T-helper 17 cell (primary cell): ENCODE data around the gene ADCK2. TPM values are rescaled to one million over a fixed set of nuclear protein-coding genes. Genes with fewer than 3 reads are reported as not detected.
"Not testable (repeated sequence)": the region's sequence is repeated elsewhere in the genome, so short reads cannot be mapped to it uniquely, and the experiment has no call there.

Experiments used
- ATAC-seq: fragments of 150-1000 bp; cut with Tn5 transposase; 2 replicates; pipeline ENCODE4 v1.10.0; 2021; ENCODE audit warnings: mild to moderate bottlenecking, moderate library complexity
- DNase-seq, 3 donors: peaks; one replicate each; pipeline versions ENCODE4 v3.0.0 to v3.0.0-alpha.2; 2020 to 2021
- H3K9me3 ChIP-seq: one replicate; pipeline ENCODE4 v1.7.0; 2013; ENCODE audit warnings: low read length, mild to moderate bottlenecking; ENCODE audit not compliant: control insufficient read depth, poor library complexity, severe bottlenecking
- H3K27ac Mint-ChIP-seq: one replicate; pipeline ENCODE4 v1.8.0; 2022; ENCODE audit warnings: mild to moderate bottlenecking, moderate library complexity, mixed read lengths
- H3K27me3 Mint-ChIP-seq: one replicate; pipeline ENCODE4 v1.8.0; 2022; ENCODE audit warnings: mixed read lengths
- H3K36me3 Mint-ChIP-seq: one replicate; pipeline ENCODE4 v1.8.0; 2022; ENCODE audit warnings: low read depth, mixed read lengths
- H3K4me1 Mint-ChIP-seq: one replicate; pipeline ENCODE4 v1.8.0; 2022; ENCODE audit warnings: mild to moderate bottlenecking, mixed read lengths
- H3K4me3 Mint-ChIP-seq: one replicate; pipeline ENCODE4 v1.8.0; 2022; ENCODE audit warnings: mild to moderate bottlenecking, moderate library complexity, mixed read lengths
- total RNA-seq, 4 donors: library from RNA in 2 of 4; stranded (reverse) in 2 of 4; gene quantifications; one replicate each; pipeline ENCODE4 v1.2.3 and lab custom pipeline; 2022 to 2026

Gene ADCK2
- total RNA-seq, 2 donors from 2014 or later: 12.7 to 17.9 TPM

DNA sequence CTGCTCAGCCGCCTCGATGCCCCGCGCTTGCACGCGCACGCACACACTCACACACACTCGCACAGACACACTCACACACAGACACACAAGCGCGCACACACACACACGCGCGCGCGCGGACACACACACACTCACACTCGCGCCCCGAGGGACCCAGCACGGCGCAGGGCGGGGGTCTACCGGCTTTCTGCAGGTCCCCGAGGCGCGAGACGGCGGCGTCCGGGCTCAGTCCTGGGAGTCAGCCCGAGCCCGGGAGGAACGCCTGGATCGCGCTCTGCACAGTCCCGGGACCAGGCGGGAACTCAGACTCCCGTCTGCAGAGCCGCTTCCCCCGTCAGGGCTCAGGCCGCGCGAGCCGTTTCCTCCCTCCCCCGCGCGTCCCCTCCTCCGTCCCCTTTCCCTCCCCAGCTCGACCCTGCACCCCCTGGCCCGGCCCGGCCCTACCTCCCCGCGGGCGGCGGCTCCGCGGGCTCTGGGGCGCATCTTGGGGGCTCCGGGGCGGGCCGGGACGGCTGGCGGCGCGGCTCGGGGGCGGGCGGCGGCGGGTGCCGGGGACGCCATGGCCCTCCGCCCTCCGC lies 32.6 kb upstream of the ADCK2 start:
- Mint-ChIP-seq H3K4me3 (peak overlapping the region; percentile 91), H3K27ac (no peak overlapping the region), H3K36me3 (peaks cover 15% of the 10 kb centered on the region), H3K27me3 (peaks cover 65% of the 10 kb centered on the region), H3K4me1 (peaks cover 17% of the 10 kb centered on the region)
- no peaks in the 10 kb centered on the region for H3K9me3 ChIP-seq
- ATAC-seq (peak; percentile 26), DNase-seq (no peak)

DNA sequence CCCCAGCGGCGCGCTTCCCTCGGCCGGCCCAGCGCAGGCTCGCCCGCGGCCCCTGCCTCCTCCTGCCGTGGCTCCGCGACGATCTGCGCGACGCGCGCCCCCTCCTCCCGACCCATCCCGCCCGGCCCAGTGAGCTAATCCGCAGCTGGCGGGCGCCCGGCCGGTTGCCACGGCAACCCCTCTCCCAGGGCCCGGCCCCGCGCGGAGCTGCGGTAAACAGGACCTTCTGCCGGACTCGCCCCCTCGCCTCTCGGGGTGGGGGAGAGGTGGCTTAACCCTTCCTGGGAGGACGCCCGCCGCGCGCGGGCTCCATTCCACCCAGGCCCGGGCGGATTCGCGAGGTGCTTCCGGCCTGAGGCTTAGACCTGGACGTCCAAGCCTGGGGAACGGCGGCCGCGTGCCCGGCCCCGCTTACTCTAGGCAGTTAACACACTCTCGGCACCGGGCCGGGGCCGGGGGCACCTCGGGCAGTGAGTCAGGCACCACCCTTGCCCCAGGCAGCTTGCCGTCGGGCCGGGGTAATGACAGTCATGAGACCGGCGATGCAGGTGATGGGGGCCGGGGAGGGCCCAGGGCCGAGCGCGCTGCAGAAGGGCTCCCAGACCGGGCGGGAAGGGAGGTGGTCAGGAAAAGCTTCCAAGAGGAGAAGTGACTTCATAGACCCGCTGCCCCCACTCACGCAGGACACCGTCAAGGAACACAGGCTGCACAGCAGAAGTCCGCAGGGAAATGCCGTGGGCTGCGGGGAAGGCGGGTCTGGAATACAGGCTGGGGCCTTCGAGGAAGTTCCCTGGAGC lies 31.8 kb upstream of the ADCK2 start, which contains the start of gene DENND2A:
TSS of gene DENND2A (minus strand) at position 87 of the 797 bp plus-strand sequence. CDS start 38,416 bp downstream, outside the sequence.
- H3K4me1 Mint-ChIP-seq: peaks cover 17% of the 10 kb centered on the region
- peak; percentile 15 for ATAC-seq
- H3K27ac Mint-ChIP-seq: no peak within 1 kb of the TSS
- peak within 1 kb of the TSS; percentile 91 for H3K4me3 Mint-ChIP-seq
- H3K9me3 ChIP-seq: no peaks in the 10 kb centered on the region
- peaks cover 60% of the 10 kb centered on the region for H3K27me3 Mint-ChIP-seq
- DNase-seq: no peak
- peaks cover 15% of the 10 kb centered on the region for H3K36me3 Mint-ChIP-seq

DNA sequence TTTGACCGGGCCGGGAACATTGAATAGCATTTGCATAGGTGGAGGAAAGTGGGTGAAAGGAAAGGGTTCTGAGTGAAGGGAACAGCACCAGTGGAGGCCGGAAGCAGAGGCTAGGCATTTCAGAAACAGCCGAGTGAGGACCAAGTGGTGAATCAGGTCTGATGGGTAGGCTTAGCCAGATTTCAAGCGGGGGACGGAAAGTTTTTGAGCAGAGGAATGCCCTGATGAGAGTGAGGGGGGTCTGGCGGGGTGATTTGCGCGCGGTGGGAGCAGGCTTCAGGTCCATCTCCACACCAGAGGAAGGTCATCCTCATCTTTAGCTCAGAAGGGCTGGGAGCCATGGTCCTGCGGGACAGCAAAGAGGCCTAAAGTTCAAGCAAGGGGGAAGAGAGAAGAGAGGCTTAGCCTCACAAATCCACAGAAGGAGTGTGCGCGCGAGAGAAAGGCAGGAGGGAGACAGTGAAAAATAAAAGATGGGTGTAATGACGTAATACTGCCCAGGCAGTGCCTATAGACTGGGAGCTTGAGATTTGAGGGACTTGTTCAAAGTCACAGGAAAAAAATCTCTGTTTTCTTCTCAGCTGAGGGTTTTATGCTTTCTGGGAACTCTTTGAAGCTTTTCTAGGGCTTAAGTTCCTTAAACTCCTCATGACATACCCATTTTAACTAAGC lies 31.1 kb upstream of the ADCK2 start:
- DNase-seq (no peak), ATAC-seq (no peak)
- Mint-ChIP-seq H3K4me1 (peaks cover 18% of the 10 kb centered on the region), H3K27me3 (peaks cover 54% of the 10 kb centered on the region), H3K4me3 (peak overlapping the region; percentile 76), H3K36me3 (peaks cover 15% of the 10 kb centered on the region), H3K27ac (no peak overlapping the region)
- H3K9me3 ChIP-seq: no peaks in the 10 kb centered on the region

DNA sequence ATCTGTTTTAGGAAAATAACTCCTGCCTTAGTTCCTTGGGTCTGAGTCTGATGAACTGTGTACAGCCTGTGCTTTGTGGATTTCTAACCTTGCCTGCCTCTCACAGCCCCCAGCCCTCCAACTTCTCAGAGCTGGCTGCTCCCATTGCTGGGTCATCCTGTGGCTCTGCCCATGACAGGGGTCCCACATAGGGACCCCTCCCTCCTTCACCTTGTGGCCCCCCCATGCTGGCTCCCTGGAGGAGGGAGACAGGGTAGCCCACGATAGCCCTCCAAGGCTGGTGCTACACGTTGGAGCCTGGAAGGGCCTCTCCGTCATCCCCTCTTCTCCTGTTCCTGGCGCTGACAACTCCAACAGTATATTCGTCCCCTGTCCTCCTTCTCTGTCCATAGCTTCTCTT lies 29.3 kb upstream of the ADCK2 start:
- H3K9me3 ChIP-seq: no peaks in the 10 kb centered on the region
- Mint-ChIP-seq H3K4me3 (no peak overlapping the region), H3K4me1 (peaks cover 24% of the 10 kb centered on the region), H3K27me3 (peaks cover 37% of the 10 kb centered on the region), H3K27ac (no peak overlapping the region), H3K36me3 (peaks cover 14% of the 10 kb centered on the region)
- no peak for ATAC-seq
- no peak for DNase-seq

DNA sequence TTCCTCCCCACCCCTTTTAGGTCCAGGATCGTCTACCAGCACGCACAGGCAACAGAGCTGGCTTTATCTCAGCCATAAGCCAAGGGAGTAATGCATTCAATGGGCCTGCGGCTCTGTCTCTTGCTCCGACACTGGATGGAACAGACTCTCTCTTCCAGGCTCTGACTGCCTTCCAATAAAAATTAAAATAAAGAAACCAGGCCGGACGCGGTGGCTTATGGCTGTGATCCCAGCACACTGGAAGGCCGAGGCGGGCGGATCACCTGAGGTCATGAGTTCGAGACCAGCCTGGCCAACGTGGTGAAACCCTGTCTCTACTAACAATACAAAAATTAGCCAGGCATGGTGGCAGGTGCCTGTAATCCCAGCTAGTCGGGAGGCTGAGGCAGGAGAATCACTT lies 28.0 kb upstream of the ADCK2 start:
- ATAC-seq, H3K9me3 ChIP-seq, H3K4me3 Mint-ChIP-seq, H3K36me3 Mint-ChIP-seq, H3K27ac Mint-ChIP-seq, DNase-seq: not testable (repeated sequence)
- Mint-ChIP-seq H3K4me1 (peaks cover 18% of the 10 kb centered on the region), H3K27me3 (peaks cover 30% of the 10 kb centered on the region)

DNA sequence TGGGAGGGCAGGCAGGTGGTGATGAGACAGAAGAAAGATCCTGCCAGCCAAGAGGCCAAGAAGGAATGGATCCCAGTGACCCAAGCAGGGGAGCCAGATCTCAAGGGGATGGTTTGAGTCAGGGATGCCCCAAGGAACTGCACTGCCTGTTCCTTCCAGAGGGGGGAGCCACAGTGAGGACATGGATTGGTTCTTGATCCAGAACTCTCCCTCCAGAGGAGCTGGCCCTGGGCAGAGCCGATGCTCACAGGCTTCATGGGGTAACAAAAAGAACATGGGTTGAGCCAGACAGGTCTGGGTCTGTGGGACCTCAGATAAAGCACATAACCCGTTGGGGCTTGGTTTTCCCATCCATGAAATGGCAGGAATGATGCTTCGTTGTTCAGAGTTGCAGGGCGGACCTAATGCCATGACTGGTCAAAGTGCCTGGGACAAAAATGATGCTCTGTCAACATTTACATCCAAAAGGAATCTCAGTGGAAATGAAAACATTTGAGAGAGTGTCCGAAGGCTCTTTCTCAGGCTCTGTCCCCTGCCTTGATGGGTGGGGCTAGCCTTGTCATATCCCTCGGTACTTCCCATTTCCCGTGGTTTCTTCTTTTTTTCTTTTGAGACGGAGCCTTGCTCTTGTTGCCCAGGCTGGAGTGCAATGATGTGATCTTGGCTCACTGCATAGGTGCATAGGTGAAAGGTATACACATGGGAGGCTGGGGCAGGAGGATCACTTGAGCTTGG lies 27.4 kb upstream of the ADCK2 start:
- DNase-seq: no peak
- H3K9me3 ChIP-seq: no peaks in the 10 kb centered on the region
- no peak overlapping the region for H3K4me3 Mint-ChIP-seq
- H3K36me3 Mint-ChIP-seq: peaks cover 6% of the 10 kb centered on the region
- H3K27me3 Mint-ChIP-seq: peaks cover 31% of the 10 kb centered on the region
- H3K27ac Mint-ChIP-seq: no peak overlapping the region
- H3K4me1 Mint-ChIP-seq: peaks cover 12% of the 10 kb centered on the region
- no peak for ATAC-seq

DNA sequence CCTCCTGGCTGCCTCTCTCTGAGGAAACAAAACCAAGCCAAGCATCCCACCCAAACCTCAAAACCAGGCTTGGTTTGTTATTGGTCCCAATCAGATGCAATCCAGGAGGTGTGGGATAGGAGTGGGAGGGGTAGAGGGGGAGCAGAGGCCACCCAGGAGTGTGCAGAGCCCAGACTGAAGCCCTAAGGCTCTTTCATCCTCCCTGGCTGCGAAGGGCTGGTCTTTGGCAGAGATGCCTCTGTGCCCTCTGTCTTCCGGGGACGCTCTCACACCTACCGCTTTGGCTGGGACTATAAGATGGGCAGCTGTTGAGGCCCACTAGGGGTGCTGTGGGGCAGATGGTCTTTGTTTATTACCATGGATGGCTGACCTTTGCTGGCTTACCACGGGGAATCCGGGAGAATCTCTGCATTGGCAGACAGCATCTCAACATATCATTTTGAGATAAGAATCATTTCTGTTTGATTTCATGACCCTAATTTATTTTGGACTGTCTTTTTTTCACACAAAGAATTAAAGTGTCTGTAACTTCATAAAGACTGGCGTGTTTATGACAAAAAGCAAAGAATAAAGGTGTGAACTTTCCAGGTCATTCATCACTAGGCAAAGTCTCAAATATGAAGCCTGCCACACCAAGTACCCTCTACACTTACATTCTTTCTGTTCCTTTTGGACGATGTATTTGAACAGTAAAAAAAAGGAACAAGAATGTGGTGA lies 25.7 kb upstream of the ADCK2 start:
- H3K9me3 ChIP-seq: no peaks in the 10 kb centered on the region
- no peak overlapping the region for H3K27ac Mint-ChIP-seq
- H3K4me3 Mint-ChIP-seq: no peak overlapping the region
- ATAC-seq (peak; percentile 89), DNase-seq (no peak)
- H3K4me1 Mint-ChIP-seq: peaks cover 7% of the 10 kb centered on the region
- H3K27me3 Mint-ChIP-seq: peaks cover 30% of the 10 kb centered on the region
- no peaks in the 10 kb centered on the region for H3K36me3 Mint-ChIP-seq

DNA sequence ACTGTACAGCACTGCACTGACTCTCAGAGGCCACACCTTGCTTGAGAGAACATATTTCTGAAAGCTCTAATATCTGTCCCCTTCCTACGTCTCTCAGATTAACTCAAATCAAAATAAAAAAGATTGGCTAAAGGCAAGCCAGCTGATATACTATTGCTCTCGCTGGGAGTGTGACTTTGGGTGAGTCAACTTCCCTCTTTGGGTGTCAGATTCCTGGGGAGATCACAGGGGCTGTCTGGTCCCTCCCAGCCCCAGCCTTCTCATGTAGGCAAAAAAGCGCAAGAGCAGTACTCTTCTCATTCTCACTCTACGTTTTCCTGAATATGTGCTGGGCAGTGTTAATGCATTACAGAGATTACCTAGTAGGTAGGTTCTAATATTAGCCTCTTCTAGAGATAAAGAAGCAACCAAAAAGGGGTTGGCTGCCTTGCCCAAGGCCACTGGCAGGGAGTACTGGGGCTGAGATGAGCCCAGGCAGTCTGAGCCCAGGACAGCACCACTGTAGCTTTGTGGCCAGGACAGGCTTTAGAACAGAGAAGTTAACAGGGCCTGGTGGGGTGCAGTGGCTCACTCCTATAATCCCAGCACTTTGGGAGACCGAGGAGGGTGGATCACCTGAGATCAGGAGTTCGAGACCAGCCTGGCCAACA lies 23.1 kb upstream of the ADCK2 start:
- no peaks in the 10 kb centered on the region for H3K9me3 ChIP-seq
- peaks cover 34% of the 10 kb centered on the region for H3K27me3 Mint-ChIP-seq
- no peak for ATAC-seq
- H3K4me1 Mint-ChIP-seq: peaks cover 16% of the 10 kb centered on the region
- no peak overlapping the region for H3K27ac Mint-ChIP-seq
- no peak for DNase-seq
- H3K4me3 Mint-ChIP-seq: no peak overlapping the region
- peaks cover 3% of the 10 kb centered on the region for H3K36me3 Mint-ChIP-seq

DNA sequence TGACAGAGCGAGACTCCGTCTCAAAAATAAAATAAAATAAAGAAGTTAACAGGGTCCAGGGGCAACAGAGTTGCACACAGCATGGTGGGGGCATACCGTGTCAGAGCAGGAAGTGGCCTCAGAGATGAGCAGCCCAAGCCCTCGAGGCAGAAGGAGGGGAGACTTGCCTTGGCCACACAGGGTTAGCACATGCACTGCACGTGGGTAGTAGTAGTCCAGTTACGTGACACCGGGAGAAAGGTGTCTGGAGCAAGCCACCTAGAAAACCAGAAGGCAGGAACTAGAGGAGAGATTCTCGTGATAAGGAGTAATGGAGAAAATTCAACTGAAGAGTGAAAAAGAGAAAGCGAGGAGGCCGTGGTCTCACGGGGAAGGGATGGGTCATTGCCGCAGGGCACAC lies 22.4 kb upstream of the ADCK2 start:
- Mint-ChIP-seq H3K36me3 (peaks cover 6% of the 10 kb centered on the region), H3K4me1 (peaks cover 17% of the 10 kb centered on the region), H3K27me3 (peaks cover 41% of the 10 kb centered on the region), H3K4me3 (no peak overlapping the region), H3K27ac (no peak overlapping the region)
- ATAC-seq (no peak), DNase-seq (no peak)
- H3K9me3 ChIP-seq: no peaks in the 10 kb centered on the region

DNA sequence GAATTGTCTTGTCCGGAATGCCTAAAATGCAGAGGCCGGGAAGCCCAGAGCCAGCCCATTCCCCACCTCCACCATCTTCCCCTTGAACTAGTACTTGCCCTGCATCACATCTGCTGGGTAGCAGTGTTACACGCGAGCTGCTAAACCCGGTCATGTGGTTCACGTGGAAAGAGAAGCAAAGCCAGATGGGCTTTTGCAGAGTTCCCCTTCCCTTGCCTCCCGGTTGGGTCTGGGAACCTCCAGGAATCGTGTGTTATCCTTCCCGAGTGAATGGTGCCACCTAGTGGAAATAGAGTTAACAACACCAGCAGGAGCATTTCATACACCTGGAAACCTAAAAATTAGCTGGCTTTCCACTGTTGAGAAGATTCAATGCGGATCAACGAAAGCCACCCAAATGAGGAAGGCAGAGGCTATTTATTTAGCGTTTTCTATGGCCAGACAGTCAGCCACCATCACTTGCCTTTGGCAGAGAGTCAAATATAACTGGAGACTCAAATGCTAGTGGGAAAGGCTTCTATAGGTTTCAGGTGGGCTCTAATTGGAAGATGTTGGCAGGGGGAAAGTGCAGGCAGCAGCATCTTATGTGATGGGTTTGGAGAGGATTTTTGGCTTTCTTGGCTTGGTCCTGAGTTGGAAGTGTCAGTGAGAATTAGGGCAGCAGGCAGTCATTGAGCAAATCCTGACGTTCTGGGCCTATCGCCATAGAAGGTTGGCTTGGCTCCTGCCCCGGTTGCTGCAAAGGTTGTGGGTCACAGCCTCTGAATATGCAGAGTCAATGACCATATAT lies 19.2 kb upstream of the ADCK2 start:
- peaks cover 71% of the 10 kb centered on the region for H3K27me3 Mint-ChIP-seq
- H3K4me1 Mint-ChIP-seq: peaks cover 24% of the 10 kb centered on the region
- DNase-seq (no peak), ATAC-seq (peak; percentile 42)
- no peak overlapping the region for H3K4me3 Mint-ChIP-seq
- H3K27ac Mint-ChIP-seq: no peak overlapping the region
- no peaks in the 10 kb centered on the region for H3K9me3 ChIP-seq
- H3K36me3 Mint-ChIP-seq: peaks cover 9% of the 10 kb centered on the region

DNA sequence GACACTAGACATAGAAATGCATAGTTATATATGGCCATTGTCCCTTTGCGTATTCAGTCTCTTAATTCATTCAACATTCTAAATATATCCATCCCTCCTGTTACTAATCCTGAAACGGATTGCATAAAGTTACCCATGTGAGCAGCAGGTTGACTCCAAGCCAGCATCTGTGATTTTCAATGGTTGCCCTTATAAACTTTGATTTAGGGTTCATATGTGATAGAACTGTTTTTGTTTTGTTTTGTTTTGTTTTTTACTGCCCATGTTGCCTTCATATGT lies 18.7 kb upstream of the ADCK2 start:
- H3K27me3 Mint-ChIP-seq: peaks cover 71% of the 10 kb centered on the region
- H3K4me1 Mint-ChIP-seq: peaks cover 24% of the 10 kb centered on the region
- no peak overlapping the region for H3K27ac Mint-ChIP-seq

DNA sequence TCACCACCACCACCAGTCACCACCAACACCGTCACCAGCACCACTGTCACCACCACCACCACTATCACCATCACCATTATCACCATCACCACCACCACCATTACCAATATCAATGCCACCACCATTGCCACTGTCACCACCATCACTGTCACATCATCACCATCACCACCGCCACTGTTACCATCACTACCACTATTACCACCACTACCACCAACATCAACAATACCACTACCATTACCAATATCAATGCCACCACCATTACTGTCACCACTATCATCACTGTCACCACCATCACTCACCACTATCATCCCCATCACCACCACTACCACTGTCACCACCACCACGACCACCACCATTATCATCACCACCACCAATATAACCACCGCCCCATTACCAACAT lies 18.1 kb upstream of the ADCK2 start:
- Mint-ChIP-seq H3K36me3 (peaks cover 9% of the 10 kb centered on the region), H3K27ac (no peak overlapping the region), H3K4me3 (no peak overlapping the region), H3K4me1 (peaks cover 24% of the 10 kb centered on the region), H3K27me3 (peaks cover 66% of the 10 kb centered on the region)
- DNase-seq: no peak
- ATAC-seq: no peak
- no peaks in the 10 kb centered on the region for H3K9me3 ChIP-seq

More for the DNA sequence above, 18.7 kb upstream of the ADCK2 start:
- DNase-seq (no peak), ATAC-seq (no peak)
- no peaks in the 10 kb centered on the region for H3K9me3 ChIP-seq
- Mint-ChIP-seq H3K4me3 (no peak overlapping the region), H3K36me3 (peaks cover 9% of the 10 kb centered on the region)
